ENCODE results near the gene HAPSTR1. TPM values are rescaled to one million over a fixed set of nuclear protein-coding genes. Genes with fewer than 3 reads are reported as not detected.

The HAPSTR1 gene
- total and polyA plus RNA-seq, 11 donors: 13.3 to 78.4 (median 55.9) TPM

- peaks cover 0 to 63% (median 32%) of the 10 kb centered on the region in 12 donors for H3K4me1 ChIP-seq
- H3K9me3 ChIP-seq: no peaks in the 10 kb centered on the region
- TF ChIP-seq POLR2A (IDR thresholded peaks at IDR 0.05): no peak
- no peak for TF ChIP-seq CTCF (IDR thresholded peaks at IDR 0.05)
- 79 to 92% (median 89%) methylated on average over 2 of the region's 2 CpGs for WGBS, 4 donors
- no peak for ATAC-seq
- H3K4me3 ChIP-seq: no peak overlapping the region
- peaks cover 0 to 42% (median 26%) of the 10 kb centered on the region in 9 donors for H3K36me3 ChIP-seq
- H3K27ac ChIP-seq: no peak overlapping the region
- DNase-seq: no peak
- no peaks in the 10 kb centered on the region for H3K27me3 ChIP-seq
- intact Hi-C loops (cut with DNase I): loop anchor here in 1 of 10 donors (5.0 kb wide), 1 partner anchor 34 kb away; the partner anchor contains the start of gene HAPSTR1
These were observed 35.2 kb downstream of the HAPSTR1 start for GRCh38 chr16:9126609-9127008.

- Histone ChIP-seq H3K27me3 (no peaks in the 10 kb centered on the region), H3K36me3 (peaks cover 0 to 22% (median 10%) of the 10 kb centered on the region in 9 donors), H3K9me3 (no peaks in the 10 kb centered on the region), H3K27ac (peak overlapping the region in 6 of 12 donors; percentile 47 to 73 (median 66)), H3K4me3 (no peak overlapping the region), H3K4me1 (peaks cover 0 to 46% (median 23%) of the 10 kb centered on the region in 12 donors)
- 66 to 74% (median 72%) methylated on average over 13 to 14 of the region's 14 CpGs for WGBS, 4 donors
- no peak for TF ChIP-seq POLR2A (IDR thresholded peaks at IDR 0.05)
- no peak for TF ChIP-seq CTCF (IDR thresholded peaks at IDR 0.05)
- no peak for DNase-seq
- ATAC-seq: no peak
- intact Hi-C loops (cut with DNase I): loop anchor here in 1 of 10 donors (5.0 kb wide), 1 partner anchor 36 kb away; the partner anchor contains the start of gene HAPSTR1
These were observed 37.2 kb downstream of the HAPSTR1 start for GRCh38 chr16:9128346-9129342.

GRCh38 chr16:9134306-9134705 is 42.9 kb downstream of the HAPSTR1 start:
- peak in 1 of 5 donors; percentile 13 for DNase-seq
- 94 to 98% (median 96%) methylated on average over 5 of the region's 5 CpGs for WGBS, 4 donors
- no peaks in the 10 kb centered on the region for H3K9me3 ChIP-seq
- no peak for ATAC-seq
- H3K4me1 ChIP-seq: peaks cover 0 to 20% (median 5%) of the 10 kb centered on the region in 12 donors
- no peak overlapping the region for H3K27ac ChIP-seq
- H3K4me3 ChIP-seq: no peak overlapping the region
- no peaks in the 10 kb centered on the region for H3K27me3 ChIP-seq
- TF ChIP-seq CTCF (IDR thresholded peaks at IDR 0.05) (no peak), POLR2A (IDR thresholded peaks at IDR 0.05) (no peak)
- intact Hi-C loops (cut with DNase I): loop anchor here in 3 of 10 donors (5.0 to 10.0 kb wide), 3 partner anchors 122 to 1050 kb away; partner anchors contain the start of genes GRIN2A (in 1 of the 3) and LITAFD (in 1 of the 3)
- H3K36me3 ChIP-seq: no peaks in the 10 kb centered on the region

GRCh38 chr16:9134739-9135138 is 43.3 kb downstream of the HAPSTR1 start:
- Histone ChIP-seq H3K4me1 (peaks cover 0 to 21% (median 6%) of the 10 kb centered on the region in 12 donors), H3K36me3 (no peaks in the 10 kb centered on the region), H3K27ac (no peak overlapping the region), H3K27me3 (no peaks in the 10 kb centered on the region), H3K4me3 (no peak overlapping the region), H3K9me3 (no peaks in the 10 kb centered on the region)
- 27 to 49% (median 39%) methylated on average over 4 to 5 of the region's 5 CpGs for WGBS, 4 donors
- DNase-seq: peak; percentile 26 to 75 (median 50)
- peak in 3 of 4 donors; percentile 63 to 72 (median 70) for ATAC-seq
- intact Hi-C loops (cut with DNase I): loop anchor here in 3 of 10 donors (5.0 to 10.0 kb wide), 4 partner anchors 42 to 1050 kb away; partner anchors contain the start of genes GRIN2A (in 1 of the 3), HAPSTR1 (in 1 of the 3) and LITAFD (in 1 of the 3)
- TF ChIP-seq CTCF (IDR thresholded peaks at IDR 0.05) (peak; percentile 12 to 60 (median 47)), POLR2A (IDR thresholded peaks at IDR 0.05) (no peak)

Data from heart left ventricle (tissue), 16 donors.